HL-60 (cell line): Measurements from ENCODE around the gene MIOS.
"Not testable (repeated sequence)": the region's sequence is repeated elsewhere in the genome, so short reads cannot be mapped to it uniquely, and the experiment has no call there.

ENCODE experiments used
- DNase-seq, 2 experiments: peaks; one replicate each; pipeline ENCODE4 v3.0.0-alpha.2; 2010 to 2020; ENCODE audit warnings: low read depth in 1 of 2, low spot score in 1 of 2
- H3K27ac ChIP-seq: fragments of 250-450 bp; sonication (Bioruptor Pico); replicated peaks from 2 replicates; pipeline ENCODE4 v1.5.1; 2020; ENCODE audit warnings: mild to moderate bottlenecking, moderate library complexity
- H3K27me3 ChIP-seq: fragments of 250-450 bp; sonication (Bioruptor Pico); 2 replicates; pipeline ENCODE4 v1.5.1; 2021; ENCODE audit warnings: mild to moderate bottlenecking, moderate library complexity; ENCODE audit not compliant: insufficient read depth, poor library complexity, severe bottlenecking
- H3K4me3 ChIP-seq: replicated peaks from 2 replicates; pipeline ENCODE4 v1.5.1; 2011; ENCODE audit warnings: mild to moderate bottlenecking, control low read depth, low read length; ENCODE audit not compliant: insufficient read depth
- CTCF ChIP-seq: IDR thresholded peaks from one replicate; pipeline ENCODE4 v1.5.1; 2011; ENCODE audit warnings: low read length, control low read depth, inconsistent platforms; ENCODE audit not compliant: insufficient read depth
- GABPA ChIP-seq: IDR thresholded peaks from 2 replicates; pipeline ENCODE4 v1.6.1; 2012; ENCODE audit warnings: low read depth
- POLR2AphosphoS5 ChIP-seq: IDR thresholded peaks from 2 replicates; pipeline ENCODE4 v1.6.1; 2012; ENCODE audit warnings: low read depth
- REST ChIP-seq: IDR thresholded peaks from 2 replicates; pipeline ENCODE4 v1.6.1; 2012; ENCODE audit warnings: low read depth; ENCODE audit not compliant: insufficient replicate concordance
- SPI1 ChIP-seq: IDR thresholded peaks from 2 replicates; pipeline ENCODE4 v1.6.1; 2012; ENCODE audit warnings: low read depth, mild to moderate bottlenecking, borderline replicate concordance

The MIOS gene

GRCh38 chr7:7653593-7654187 lies 87.0 kb downstream of the MIOS start:
- TF ChIP-seq CTCF (peak; percentile 11), REST (no peak), GABPA (no peak)
- no peak overlapping the region for H3K27ac ChIP-seq
- peak in 1 of 2 experiments; percentile 32 for DNase-seq
- H3K27me3 ChIP-seq = no peaks in the 10 kb centered on the region
- no peak overlapping the region for H3K4me3 ChIP-seq

DNA sequence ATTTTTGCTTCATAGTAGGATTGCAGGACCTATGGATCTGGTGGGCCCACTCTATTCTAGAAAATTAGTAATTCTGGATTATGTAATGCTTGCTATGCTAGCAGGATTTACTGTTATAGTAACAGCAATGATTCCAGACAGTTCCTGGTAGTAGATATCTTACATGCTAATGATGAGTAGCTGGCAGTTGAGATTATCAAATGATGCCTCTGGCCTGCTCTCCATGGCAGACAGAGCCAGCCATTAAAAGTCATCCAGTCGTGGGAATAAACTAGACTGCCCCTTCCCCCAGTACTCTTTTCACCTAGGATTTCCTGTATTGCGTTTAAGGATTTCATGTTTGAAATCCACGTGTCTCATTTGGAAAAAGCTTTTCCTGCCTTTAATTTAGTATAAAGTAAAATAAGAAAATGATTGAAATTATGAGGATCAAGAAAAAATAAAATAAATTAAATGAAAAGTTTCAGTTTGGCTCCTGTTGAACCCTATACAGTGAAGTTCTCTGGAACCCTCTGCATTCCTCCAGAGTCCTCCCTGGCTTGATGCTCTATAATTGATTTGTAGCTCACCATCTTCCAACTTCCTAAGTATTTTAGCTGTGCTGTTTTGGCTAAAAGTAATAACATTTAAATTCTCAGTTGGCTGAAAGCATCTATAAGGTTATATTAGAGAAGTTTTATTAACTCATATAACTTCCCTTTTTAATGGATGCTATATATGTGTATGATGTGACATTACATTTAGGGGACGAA lies 88.5 kb downstream of the MIOS start:
- DNase-seq = no peak
- no peak overlapping the region for H3K4me3 ChIP-seq
- no peak overlapping the region for H3K27ac ChIP-seq
- TF ChIP-seq SPI1 (no peak), POLR2AphosphoS5 (no peak), REST (no peak), CTCF (no peak)
- H3K27me3 ChIP-seq = no peaks in the 10 kb centered on the region

DNA sequence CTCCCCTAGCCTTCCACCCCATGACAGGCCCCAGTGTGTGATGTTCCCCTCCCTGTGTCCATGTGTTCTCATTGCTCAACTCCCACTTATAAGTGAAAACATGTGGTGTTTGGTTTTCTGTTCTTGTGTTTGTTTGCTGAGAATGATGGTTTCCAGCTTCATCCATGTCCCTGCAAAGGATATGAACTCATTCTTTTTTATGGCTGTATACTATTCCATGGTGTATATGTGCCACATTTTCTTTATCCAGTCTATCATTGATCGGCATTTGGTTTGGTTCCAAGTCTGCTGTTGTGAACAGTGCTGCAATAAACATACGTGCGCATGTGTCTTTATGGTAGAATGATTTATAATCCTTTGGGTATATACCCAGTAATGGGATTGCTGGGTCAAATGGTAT lies 89.8 kb downstream of the MIOS start:
- H3K27me3 ChIP-seq = not testable (repeated sequence)

More for the DNA sequence above, 89.8 kb downstream of the MIOS start:
- H3K27ac ChIP-seq, DNase-seq, H3K4me3 ChIP-seq: not testable (repeated sequence)
